GM10248 (cell line): ENCODE data around the gene WDR5.

ENCODE experiments used
- CTCF ChIA-PET: fragments of 300-600 bp; sonication (Branson Sonifier 250); formaldehyde crosslinking; extraction: SDS; loops from one replicate; lab custom pipeline; 2021; ENCODE audit warnings: antibody characterized with exemption; lab: Yijun Ruan, JAX
- POLR2A ChIA-PET: fragments of 350-650 bp; sonication (Branson Sonifier 250); formaldehyde crosslinking; extraction: SDS; loops from one replicate; lab custom pipeline; 2020; ENCODE audit warnings: antibody characterized with exemption; lab: Yijun Ruan, JAX
- DNase-seq: peaks from one replicate; pipeline ENCODE4 v3.0.0; 2012; ENCODE audit errors: extremely low spot score
- CTCF ChIP-seq: IDR thresholded peaks from 2 replicates; pipeline ENCODE4 v1.5.1; 2012; ENCODE audit warnings: mild to moderate bottlenecking, low read depth; ENCODE audit errors: extremely low read depth, missing control alignments, control extremely low read depth

Gene WDR5

GRCh38 chr9:134175291-134175807 lies 39.5 kb downstream of the WDR5 start:
- no peak for TF ChIP-seq CTCF
- no peak for DNase-seq
- POLR2A ChIA-PET, result interaction anchor here (0.6 kb wide), 1 partner anchor 216 kb away, joined by 5 read pairs; no protein-coding TSS in a partner anchor
- CTCF ChIA-PET, result interaction anchor here (1.0 to 3.4 kb wide), 4 partner anchors 10 to 273 kb away, joined by 3 to 16 read pairs (median 4); partner anchors contain the start of gene RNU6ATAC

- DNase-seq, result no peak
- TF ChIP-seq CTCF, result no peak
- ChIA-PET POLR2A (no interaction called here), CTCF (interaction anchor here (1.0 to 3.4 kb wide), 5 partner anchors 11 to 273 kb away, joined by 3 to 16 read pairs (median 3); partner anchors contain the start of gene RNU6ATAC)
These were observed 40.1 kb downstream of the WDR5 start for GRCh38 chr9:134175808-134176598.

DNA sequence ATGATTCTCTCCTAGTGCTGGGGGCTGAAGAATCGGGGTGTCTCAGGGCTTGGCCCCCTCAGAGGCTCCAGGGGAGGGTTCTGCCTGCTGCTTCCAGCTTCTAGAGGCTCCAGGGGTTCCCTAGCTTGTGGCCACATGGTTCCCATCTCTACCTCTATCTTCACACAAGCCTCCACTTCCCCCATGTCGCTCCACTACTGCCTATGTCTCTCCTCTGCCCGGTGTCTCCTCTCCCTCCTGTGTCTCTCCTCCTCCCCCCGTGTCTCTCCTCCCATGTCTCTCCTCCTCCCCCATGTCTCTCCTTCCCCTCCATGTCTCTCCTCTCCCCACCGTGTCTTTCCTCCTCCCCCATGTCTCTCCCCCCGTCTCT lies 40.7 kb downstream of the WDR5 start:
- CTCF ChIA-PET, result interaction anchor here (0.6 to 3.4 kb wide), 4 partner anchors 12 to 266 kb away, joined by 3 to 16 read pairs (median 4); partner anchors contain the start of gene RNU6ATAC
- no peak for TF ChIP-seq CTCF
- DNase-seq, result no peak
- POLR2A ChIA-PET, result no interaction called here

GRCh38 chr9:134177186-134177585 lies 41.3 kb downstream of the WDR5 start:
- DNase-seq, result no peak
- POLR2A ChIA-PET, result no interaction called here
- CTCF ChIA-PET, result interaction anchor here (0.6 kb wide), 1 partner anchor 14 kb away, joined by 3 read pairs; no protein-coding TSS in a partner anchor

GRCh38 chr9:134177624-134178393 lies 41.9 kb downstream of the WDR5 start:
- no peak for TF ChIP-seq CTCF
- ChIA-PET CTCF (interaction anchor here (1.2 to 4.4 kb wide), 2 partner anchors 7 to 15 kb away, joined by 3 to 25 read pairs; no protein-coding TSS in a partner anchor), POLR2A (no interaction called here)
- no peak for DNase-seq

More at GRCh38 chr9:134177186-134177585, 41.3 kb downstream of the WDR5 start:
- TF ChIP-seq CTCF, result no peak

DNA sequence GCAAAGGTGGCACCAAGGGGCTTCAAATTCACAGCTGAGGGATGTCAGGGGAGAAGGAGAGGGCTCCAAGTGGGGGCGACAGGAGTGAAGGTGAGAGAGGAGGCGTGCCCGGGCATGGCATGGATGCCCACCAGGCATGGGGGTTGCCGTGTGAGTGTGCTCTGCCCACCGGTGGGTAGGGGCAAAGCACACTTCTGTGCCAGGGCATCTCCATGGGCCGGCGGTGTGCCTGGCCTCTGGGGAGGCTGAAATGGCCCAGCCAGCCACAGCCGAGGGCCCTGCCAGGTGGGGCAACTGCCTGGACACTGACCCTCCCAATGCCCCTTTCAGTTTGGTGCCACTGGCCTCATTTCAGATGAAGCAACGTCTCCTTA lies 42.5 kb downstream of the WDR5 start:
- ChIA-PET CTCF (interaction anchor here (1.2 to 4.4 kb wide), 2 partner anchors 8 to 15 kb away, joined by 3 to 25 read pairs; no protein-coding TSS in a partner anchor), POLR2A (no interaction called here)
- no peak for TF ChIP-seq CTCF
- DNase-seq, result no peak
